B cell (primary cell): ENCODE measurements around the gene NPFF. TPM values are rescaled to one million over a fixed set of nuclear protein-coding genes. Genes with fewer than 3 reads are reported as not detected.

Experiments
- ATAC-seq: fragments of 200-7000 bp; cut with Tn5 transposase; one replicate; pipeline ENCODE4 v1.10.0; 2021; ENCODE audit warnings: low read depth, mild to moderate bottlenecking, moderate number of reproducible peaks, moderate library complexity
- CTCF ChIA-PET: fragments of 350-600 bp; sonication (Branson Sonifier 250); formaldehyde crosslinking; loops from one replicate; lab custom pipeline; 2021; ENCODE audit warnings: antibody characterized with exemption, inconsistent platforms; lab: Charles Lee
- POLR2A ChIA-PET: fragments of 350-600 bp; sonication (Branson Sonifier 250); formaldehyde crosslinking; loops from one replicate; lab custom pipeline; 2021; ENCODE audit warnings: antibody characterized with exemption; lab: Charles Lee
- DNase-seq: peaks from one replicate; pipeline ENCODE4 v3.0.0; 2013
- H2AFZ ChIP-seq: 2 replicates; pipeline ENCODE4 v1.6.1; 2012; ENCODE audit warnings: mild to moderate bottlenecking, low read depth, low read length; ENCODE audit not compliant: insufficient read depth, poor library complexity, severe bottlenecking
- H3K27ac ChIP-seq, 2 donors: 1 replicate in 1 of 2; 2 replicates in 1 of 2; pipeline ENCODE4 v1.5.1; 2012 to 2013; ENCODE audit warnings: low read length in 2 of 2, mild to moderate bottlenecking in 2 of 2, moderate library complexity in 1 of 2
- H3K27me3 ChIP-seq, 4 experiments: fragments of 200-600 bp in 1 of 4; sonication (generic) in 1 of 4; replicated peaks in 1 of 4; 1 replicate in 2 of 4; 2 replicates in 2 of 4; pipeline versions ENCODE4 v1.6.1 to v1.7.0; 2013 to 2016; ENCODE audit warnings: low read length in 3 of 4, mild to moderate bottlenecking in 2 of 4, mixed read lengths in 1 of 4, moderate library complexity in 1 of 4; ENCODE audit not compliant: insufficient read depth in 4 of 4, control insufficient read depth in 3 of 4; ENCODE audit errors: control extremely low read depth in 1 of 4
- H3K36me3 ChIP-seq, 2 experiments: replicated peaks in 1 of 2; 1 replicate in 1 of 2; 2 replicates in 1 of 2; pipeline versions ENCODE4 v1.6.1 to v1.7.1; 2013; ENCODE audit warnings: low read length in 1 of 2; ENCODE audit not compliant: insufficient read depth in 2 of 2, control insufficient read depth in 1 of 2; ENCODE audit errors: control extremely low read depth in 1 of 2, extremely low read depth in 1 of 2
- H3K4me1 ChIP-seq, 2 donors: fragments of 200-600 bp in 1 of 2; sonication (generic) in 1 of 2; 1 replicate in 1 of 2; 2 replicates in 1 of 2; pipeline versions ENCODE4 v1.5.1 to v1.6.1; 2013 to 2017; ENCODE audit warnings: low read length in 2 of 2; ENCODE audit not compliant: control insufficient read depth in 2 of 2, insufficient read depth in 2 of 2
- H3K4me2 ChIP-seq: replicated peaks from 2 replicates; pipeline ENCODE3; 2012; ENCODE audit warnings: mild to moderate bottlenecking, low read depth, low read length; ENCODE audit not compliant: poor library complexity, severe bottlenecking
- H3K4me3 ChIP-seq, 5 experiments: fragments of 200-600 bp in 1 of 5; sonication (generic) in 1 of 5; 1 replicate in 3 of 5; 2 replicates in 2 of 5; pipeline versions ENCODE4 v1.5.1 to v1.7.0; 2011 to 2016; ENCODE audit warnings: low read length in 4 of 5, mild to moderate bottlenecking in 4 of 5, low read depth in 2 of 5, control low read depth in 1 of 5, moderate library complexity in 1 of 5; ENCODE audit not compliant: insufficient read depth in 1 of 5; ENCODE audit errors: control extremely low read depth in 1 of 5, extremely low read depth in 1 of 5
- H3K79me2 ChIP-seq: fragments of 200-600 bp; sonication (generic); one replicate; pipeline ENCODE4 v1.6.0; 2016; ENCODE audit warnings: low read length; ENCODE audit not compliant: control insufficient read depth, insufficient read depth
- H3K9ac ChIP-seq: fragments of 200-600 bp; sonication (generic); 2 replicates; pipeline ENCODE4 v1.6.1; 2017; ENCODE audit warnings: mild to moderate bottlenecking, low read length, moderate library complexity
- H3K9me3 ChIP-seq, 3 donors: one replicate each; pipeline versions ENCODE4 v1.6.1 to v1.7.1; 2013; ENCODE audit warnings: low read length in 2 of 3; ENCODE audit not compliant: control insufficient read depth in 2 of 3, insufficient read depth in 1 of 3; ENCODE audit errors: control extremely low read depth in 1 of 3
- H4K20me1 ChIP-seq: 2 replicates; pipeline ENCODE4 v1.6.0; 2012; ENCODE audit warnings: mild to moderate bottlenecking, low read length; ENCODE audit not compliant: insufficient read depth, control insufficient read depth, poor library complexity, severe bottlenecking
- H3K27ac Mint-ChIP-seq: one replicate; pipeline ENCODE4 v1.8.0; 2021; ENCODE audit warnings: mixed read lengths
- H3K27me3 Mint-ChIP-seq: one replicate; pipeline ENCODE4 v1.8.0; 2021; ENCODE audit warnings: mixed read lengths
- H3K4me1 Mint-ChIP-seq: one replicate; pipeline ENCODE4 v1.8.0; 2021; ENCODE audit warnings: mixed read lengths
- H3K4me3 Mint-ChIP-seq: one replicate; pipeline ENCODE4 v1.8.0; 2021; ENCODE audit warnings: mixed read lengths
- H3K9me3 Mint-ChIP-seq: one replicate; pipeline ENCODE4 v1.8.0; 2022; ENCODE audit warnings: mixed read lengths; ENCODE audit not compliant: insufficient read depth
- EZH2 ChIP-seq: IDR thresholded peaks from 2 replicates; pipeline ENCODE4 v1.6.1; 2012; ENCODE audit warnings: borderline replicate concordance, low read depth, mild to moderate bottlenecking, moderate library complexity, low read length; ENCODE audit not compliant: insufficient read depth, poor library complexity, severe bottlenecking
- WGBS: methylation state at CpG from one replicate; pipeline ENCODE4 v1.1.5; 2013; ENCODE audit warnings: missing lambda C conversion rate; ENCODE audit not compliant: insufficient coverage; 5-methylcytosine and 5-hydroxymethylcytosine counted together
- intact Hi-C: fragments of 100-400 bp; cut with micrococcal nuclease; formaldehyde crosslinking; loops from one replicate; pipeline ENCODE4 v1.10.0; 2022
- polyA plus RNA-seq: library from polyadenylated mRNA; depleted of rRNA; stranded (reverse); fragments of >200 nt; gene quantifications from 2 replicates; pipeline ENCODE4 v1.2.3, GENCODE V29; 2012
- total RNA-seq, 2 donors: library from RNA; stranded (reverse); fragments of 120-200 nt in 1 of 2; gene quantifications; 1 replicate in 1 of 2; 2 replicates in 1 of 2; pipeline versions ENCODE4 v1.2.3 to v1.2.4, GENCODE V29; 2013 to 2022
- TF ChIP-seq, protein P1 (sequence below): fragments of 200-600 bp; IDR thresholded peaks from one replicate; pipeline ENCODE4 v1.8.0; 2022; ENCODE audit warnings: antibody characterized with exemption, mild to moderate bottlenecking

Gene NPFF
- total and polyA plus RNA-seq, 2 donors (not counting 1 experiment from before 2014, with no cell fraction given) = 0.34 TPM; not detected in 1

GRCh38 chr12:53530061-53530460 is 22.8 kb upstream of the NPFF start:
- CTCF ChIA-PET = no interaction called here
- Histone ChIP-seq H3K9me3 (no peaks in the 10 kb centered on the region), H3K36me3 (peaks cover 13 to 69% of the 10 kb centered on the region in 2 experiments), H3K27ac (no peak overlapping the region), H3K4me3 (no peak overlapping the region), H2AFZ (no peak overlapping the region), H3K79me2 (no peaks in the 10 kb centered on the region), H3K9ac (no peak overlapping the region), H3K27me3 (no peaks in the 10 kb centered on the region), H4K20me1 (no peaks in the 10 kb centered on the region), H3K4me1 (no peaks in the 10 kb centered on the region), H3K4me2 (no peak overlapping the region)
- Mint-ChIP-seq H3K9me3 (no peaks in the 10 kb centered on the region), H3K4me1 (no peaks in the 10 kb centered on the region), H3K27ac (no peak overlapping the region), H3K27me3 (no peaks in the 10 kb centered on the region), H3K4me3 (no peak overlapping the region)
- DNase-seq = no peak
- whole genome bisulfite sequencing = 100% methylated on average over 2 of the region's 2 CpGs
- POLR2A ChIA-PET = no interaction called here
- ATAC-seq = no peak
- no peak for TF ChIP-seq EZH2
- TF ChIP-seq, protein P1, sequence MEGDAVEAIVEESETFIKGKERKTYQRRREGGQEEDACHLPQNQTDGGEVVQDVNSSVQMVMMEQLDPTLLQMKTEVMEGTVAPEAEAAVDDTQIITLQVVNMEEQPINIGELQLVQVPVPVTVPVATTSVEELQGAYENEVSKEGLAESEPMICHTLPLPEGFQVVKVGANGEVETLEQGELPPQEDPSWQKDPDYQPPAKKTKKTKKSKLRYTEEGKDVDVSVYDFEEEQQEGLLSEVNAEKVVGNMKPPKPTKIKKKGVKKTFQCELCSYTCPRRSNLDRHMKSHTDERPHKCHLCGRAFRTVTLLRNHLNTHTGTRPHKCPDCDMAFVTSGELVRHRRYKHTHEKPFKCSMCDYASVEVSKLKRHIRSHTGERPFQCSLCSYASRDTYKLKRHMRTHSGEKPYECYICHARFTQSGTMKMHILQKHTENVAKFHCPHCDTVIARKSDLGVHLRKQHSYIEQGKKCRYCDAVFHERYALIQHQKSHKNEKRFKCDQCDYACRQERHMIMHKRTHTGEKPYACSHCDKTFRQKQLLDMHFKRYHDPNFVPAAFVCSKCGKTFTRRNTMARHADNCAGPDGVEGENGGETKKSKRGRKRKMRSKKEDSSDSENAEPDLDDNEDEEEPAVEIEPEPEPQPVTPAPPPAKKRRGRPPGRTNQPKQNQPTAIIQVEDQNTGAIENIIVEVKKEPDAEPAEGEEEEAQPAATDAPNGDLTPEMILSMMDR = no peak
- intact Hi-C loops = no loop called here

DNA sequence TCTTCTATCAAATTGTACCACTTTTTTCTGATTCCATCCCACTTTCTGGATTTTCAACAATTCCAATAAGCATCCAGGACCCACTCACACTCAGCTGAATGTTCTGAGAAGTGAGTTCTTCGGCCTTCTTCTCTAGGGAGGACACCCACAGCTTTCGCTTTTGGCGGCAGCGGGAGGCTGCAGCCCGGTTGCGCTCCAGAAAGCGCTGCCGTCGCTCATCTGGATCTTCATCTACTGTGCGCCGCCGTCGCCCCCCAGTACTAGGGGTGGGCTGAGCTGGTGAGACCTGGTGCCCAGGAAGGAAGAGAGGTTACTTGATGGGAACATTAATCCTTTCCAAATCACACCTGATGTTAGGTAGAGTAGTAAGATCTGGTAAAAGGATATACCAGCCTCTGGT is 17.2 kb upstream of the NPFF start:
- Histone ChIP-seq H4K20me1 (no peaks in the 10 kb centered on the region), H3K27me3 (no peaks in the 10 kb centered on the region), H3K4me1 (no peaks in the 10 kb centered on the region), H3K4me2 (no peak overlapping the region), H3K9me3 (no peaks in the 10 kb centered on the region), H3K27ac (no peak overlapping the region), H3K9ac (no peak overlapping the region), H2AFZ (no peak overlapping the region), H3K4me3 (no peak overlapping the region), H3K79me2 (no peaks in the 10 kb centered on the region), H3K36me3 (peaks cover 13 to 63% of the 10 kb centered on the region in 2 experiments)
- ChIA-PET CTCF (no interaction called here), POLR2A (no interaction called here)
- H3K9me3 Mint-ChIP-seq = no peaks in the 10 kb centered on the region
- no peak for ATAC-seq
- no peak for DNase-seq
- TF ChIP-seq, protein P1 = no peak
- no peak for TF ChIP-seq EZH2
- 97% methylated on average over 6 of the region's 13 CpGs for WGBS
- H3K27me3 Mint-ChIP-seq = no peaks in the 10 kb centered on the region
- no peak overlapping the region for H3K27ac Mint-ChIP-seq
- intact Hi-C loops = no loop called here
- H3K4me3 Mint-ChIP-seq = no peak overlapping the region
- no peaks in the 10 kb centered on the region for H3K4me1 Mint-ChIP-seq
